ENCODE measurements around the gene CHPF.

CHPF gene

DNA sequence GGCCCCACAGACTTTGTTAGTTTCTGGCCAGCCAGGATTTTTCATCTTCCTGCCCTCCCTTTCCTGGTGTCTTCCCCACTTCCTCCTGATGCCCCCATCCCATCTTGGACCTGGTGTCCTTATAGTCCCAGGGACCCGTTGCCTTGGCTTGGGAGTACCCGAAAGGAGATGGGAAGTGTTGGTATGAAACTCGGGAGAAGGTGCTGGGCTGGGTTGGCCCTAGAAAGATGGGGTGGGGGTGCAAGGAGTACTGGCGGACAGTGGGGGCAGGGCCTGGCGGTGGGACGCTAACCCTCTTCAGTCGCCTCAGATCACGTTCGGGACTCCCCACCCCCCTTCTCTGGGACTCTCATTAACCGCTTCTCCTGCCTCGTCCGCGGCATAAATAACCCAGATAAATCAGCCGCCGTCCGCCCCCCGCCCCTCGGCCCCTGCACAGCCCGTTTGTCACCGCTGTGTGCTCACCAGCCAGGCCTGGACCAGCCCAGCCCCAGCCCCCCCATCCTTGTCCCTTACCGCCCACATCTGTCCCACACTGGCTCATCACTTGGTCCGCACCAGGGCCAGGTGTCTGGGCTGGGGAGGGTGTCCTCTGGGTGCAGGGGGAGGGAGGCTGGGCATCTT is 33.0 kb downstream of the CHPF start:
- DNase-seq, result no peak

DNA sequence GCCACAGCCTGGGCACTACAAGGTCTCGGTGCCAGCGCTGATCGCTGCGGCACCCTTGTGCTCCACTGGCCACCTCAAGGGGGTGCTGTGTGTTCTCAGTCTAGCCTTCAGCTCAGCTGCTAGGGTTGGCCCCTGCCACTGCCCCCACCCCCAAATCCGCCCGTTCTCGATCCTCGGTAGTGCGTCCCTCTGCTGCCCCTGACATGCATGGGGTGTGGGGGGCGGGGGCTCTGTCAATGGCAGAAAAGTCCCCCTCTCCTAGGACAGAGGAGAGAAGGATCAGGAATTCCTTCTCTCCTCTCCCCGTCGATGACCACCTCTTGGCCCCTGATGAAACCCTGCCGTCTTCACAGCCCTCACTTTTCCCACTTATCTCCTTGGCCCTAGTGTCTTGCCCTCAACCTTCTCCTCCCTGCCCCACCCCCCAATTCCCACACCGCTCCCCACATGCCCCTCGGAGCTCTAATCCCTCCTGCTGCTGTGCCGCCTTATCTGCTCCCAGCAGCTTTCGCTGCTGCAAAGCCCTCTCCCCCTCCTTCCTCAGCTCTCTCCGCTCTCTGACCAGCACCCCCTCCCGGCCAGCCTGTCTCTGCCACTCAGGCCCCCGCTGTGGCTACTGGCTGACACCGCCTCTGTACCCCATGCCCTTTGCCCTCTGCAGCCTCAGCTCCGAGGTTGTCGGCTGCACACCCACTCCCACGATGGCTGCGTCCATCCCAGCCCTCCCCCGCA is 33.7 kb downstream of the CHPF start:
- peak in 2 of 4 experiments; percentile 15 to 53 for DNase-seq

DNA sequence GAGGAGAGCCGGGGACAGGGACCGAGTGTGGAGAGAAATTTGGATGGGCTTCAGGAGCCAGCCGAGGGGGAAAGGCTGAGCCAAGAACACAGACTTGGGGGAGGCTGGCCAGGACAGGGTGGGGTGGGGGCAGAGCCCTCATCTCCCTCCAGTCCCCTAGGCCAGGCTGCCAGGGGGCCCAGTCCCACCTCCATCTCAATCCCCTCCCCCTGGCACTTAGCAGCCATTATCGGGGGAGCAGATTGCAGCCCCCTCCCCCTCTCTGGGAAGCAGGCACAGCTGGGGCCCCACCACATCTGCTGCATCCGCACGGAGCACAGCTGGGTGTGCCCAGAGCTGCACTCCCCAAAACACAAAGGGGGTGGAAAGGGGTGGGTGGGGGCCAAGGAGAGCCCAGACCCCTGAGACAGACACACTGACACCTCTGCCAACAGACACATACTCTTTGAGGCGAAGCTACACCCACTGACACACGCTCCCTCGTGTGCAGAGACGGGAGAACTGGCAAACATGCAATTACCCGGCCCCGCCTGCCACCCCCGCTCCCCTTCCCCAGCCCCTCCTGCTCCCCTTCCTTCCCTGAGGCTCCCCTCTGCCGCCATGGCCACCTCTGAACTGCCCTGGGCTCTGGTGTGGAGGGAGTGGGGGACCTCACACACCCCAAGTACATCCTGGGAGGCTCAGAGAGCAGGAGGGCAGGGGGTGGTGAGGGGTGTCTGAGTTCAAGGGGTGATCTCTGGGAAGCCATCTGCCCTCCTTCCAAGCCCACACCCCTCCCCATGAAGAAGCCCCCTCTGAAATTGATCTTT is 34.4 kb downstream of the CHPF start:
- DNase-seq, result no peak

DNA sequence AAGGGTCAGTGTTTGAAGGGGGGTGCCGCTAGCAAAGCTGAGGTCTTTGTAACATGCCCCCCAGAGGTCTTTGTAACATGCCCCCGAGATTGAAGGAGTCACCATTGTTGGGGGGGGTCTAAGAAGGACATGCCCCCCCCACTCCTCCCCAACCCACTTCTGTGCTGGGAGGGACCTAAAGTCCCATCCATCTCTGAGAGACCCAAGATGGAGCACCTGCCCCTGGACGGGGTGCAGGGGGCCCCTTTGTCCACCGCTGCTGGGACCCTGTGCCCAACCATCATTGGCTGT is 35.2 kb downstream of the CHPF start:
- no peak for DNase-seq

DNA sequence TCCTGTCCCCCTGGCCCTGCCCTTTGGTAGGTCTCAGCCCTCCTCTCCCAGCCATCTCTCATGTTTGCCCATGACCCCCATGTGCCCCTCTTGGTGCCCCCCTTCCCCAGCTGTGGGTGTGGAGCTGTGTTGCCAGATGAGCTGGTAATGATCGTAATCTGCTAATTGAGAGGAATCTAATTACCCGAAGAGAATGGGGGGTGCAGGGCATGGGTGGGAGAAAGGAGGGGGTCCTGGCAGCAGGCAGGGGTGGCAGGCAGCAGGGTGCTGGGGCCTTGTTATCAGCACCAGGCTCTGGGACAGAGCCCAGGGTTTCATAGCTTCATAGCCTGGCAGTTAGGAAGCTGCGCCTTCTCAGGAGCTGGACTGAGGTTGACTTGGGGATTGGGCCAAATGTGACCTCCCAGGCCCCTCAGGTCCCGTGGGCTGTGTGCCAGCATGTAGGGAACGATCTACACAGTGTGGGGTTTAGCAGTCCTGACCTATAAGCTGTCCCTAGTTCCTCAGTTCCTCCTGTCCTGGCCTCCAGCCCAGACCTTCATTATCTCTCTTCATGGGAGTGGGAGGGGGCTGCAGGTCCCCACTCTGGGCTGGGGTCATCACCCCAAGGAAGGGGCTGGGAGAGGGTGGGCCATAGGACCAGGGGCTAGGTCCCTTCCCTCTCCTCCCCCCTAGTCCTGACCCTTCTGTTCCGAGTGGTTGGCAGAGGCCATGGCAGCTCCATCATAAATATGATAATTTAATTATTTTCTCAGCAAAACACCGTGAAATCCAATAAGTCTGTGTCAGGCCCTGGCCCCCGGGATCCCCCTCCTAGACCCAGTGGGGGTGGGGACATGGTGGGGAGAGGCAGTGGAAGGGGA is 35.8 kb downstream of the CHPF start:
- no peak for DNase-seq

DNA sequence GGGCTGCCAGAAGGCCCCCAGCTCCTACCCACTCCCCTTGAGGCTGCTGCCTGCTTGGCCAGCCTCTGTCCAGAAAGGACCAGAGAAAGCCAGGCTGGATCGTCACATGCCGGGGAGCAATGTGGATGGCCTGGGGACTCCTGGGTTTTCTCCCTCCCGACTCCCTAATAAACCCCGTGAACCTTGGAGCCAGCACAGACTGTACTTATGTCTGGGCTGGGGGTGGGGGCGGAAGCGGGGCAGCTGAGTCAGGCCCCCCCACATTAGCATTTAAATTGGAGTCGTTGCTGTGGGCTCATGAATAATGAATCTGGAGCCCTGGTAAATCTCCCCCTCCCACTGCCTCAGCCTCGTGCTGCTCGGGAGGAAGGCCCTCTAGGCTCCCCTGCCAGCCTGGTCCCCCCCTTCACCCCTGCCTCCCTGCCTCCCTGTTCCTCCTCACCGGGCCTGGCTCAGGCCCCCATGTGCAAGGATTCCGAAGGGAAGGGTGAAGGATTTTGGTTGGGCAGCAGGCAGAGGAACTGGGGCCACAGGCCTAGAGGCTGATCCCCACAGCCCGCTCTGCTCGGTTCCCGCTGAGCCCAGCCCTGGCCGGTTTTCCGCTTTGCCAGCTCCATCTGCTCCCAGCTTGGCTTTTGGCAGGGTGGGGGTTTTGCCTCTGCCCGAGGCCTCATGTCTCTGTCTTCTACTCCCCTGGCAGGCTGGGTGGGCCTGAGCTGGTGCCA is 36.6 kb downstream of the CHPF start:
- no peak for DNase-seq

DNA sequence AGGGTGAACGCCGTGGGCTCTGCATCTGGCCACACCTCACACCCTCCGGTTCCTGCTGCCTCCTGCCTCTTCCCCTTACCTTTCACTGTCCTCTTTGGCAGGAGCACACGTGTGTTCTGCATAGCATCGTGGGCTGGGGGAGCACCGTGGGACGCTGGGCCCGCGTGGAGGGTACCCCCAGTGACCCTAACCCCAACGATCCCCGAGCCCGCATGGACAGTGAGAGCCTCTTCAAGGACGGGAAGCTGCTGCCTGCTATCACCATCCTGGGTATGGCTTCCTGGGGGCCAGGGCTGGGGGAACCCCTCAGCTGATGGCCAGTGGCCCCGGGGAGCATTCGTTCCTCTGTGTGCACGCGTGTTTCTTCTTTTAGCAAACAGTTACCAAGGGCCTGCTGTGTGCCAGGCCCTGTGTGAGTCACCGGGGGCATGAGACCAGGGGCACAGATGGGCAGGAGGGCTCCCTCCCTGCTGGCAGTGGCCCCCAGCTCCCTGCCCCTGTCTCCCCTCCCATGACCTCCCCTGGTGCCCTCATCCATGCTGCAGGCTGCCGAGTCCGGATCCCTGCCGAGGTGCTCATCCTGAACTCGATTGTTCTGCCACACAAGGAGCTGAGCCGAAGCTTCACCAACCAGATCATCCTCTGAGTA is 37.3 kb downstream of the CHPF start:
- DNase-seq, result no peak

DNA sequence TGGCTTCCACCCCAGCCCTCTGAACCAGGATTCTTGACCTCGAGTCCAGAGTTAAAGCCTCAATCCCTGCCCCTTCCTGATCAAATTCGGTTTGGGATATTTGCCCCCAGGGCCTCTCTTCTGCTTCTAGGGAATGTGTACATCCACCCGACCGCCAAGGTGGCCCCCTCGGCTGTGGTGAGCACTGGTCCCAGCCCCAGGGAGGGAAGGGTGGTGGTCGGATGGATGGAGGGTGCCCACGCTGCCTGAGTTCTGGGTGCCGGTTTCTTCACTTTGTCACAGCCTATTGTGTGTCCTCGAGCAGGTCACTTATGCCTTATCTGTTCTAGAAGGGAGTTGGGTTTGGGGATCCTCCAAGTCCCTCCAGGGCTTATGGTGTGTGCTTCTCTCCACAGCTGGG is 38.0 kb downstream of the CHPF start:
- no peak for DNase-seq

DNA sequence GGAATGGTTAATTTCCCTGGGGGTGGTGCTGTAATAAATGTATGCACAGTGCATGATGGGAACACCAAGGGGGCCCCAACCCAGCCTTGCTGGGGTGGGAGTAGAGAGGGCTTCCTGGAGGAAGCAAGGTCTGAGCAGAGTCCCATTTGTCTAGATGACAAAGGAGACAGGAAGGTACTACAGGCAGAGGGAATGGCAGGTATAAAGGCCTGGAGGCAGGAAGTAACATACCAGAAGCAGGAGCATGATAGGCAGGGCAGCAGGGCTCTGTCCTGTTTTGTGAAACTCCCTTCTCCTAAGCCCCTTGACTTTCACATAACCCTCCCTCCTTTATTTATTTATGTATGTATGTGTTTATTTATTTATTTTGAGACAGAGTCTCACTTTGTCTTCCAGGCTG is 41.0 kb downstream of the CHPF start:
- DNase-seq, result no peak

DNA sequence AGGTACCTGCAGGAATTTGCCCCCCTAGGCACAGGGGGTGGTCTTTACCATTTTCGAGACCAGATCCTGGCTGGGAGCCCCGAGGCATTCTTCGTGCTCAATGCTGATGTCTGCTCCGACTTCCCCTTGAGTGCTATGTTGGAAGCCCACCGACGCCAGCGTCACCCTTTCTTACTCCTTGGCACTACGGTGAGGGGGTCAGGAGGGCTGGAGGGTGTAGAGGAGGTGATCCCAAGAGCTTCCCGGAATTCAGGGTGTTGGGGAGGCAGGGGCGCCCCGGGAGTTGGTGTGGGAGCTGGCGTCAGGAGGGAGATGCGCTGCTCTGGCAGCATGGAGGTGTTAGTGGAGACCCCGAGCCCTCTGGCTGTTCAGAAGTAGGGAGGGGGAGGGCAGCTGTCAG is 41.8 kb downstream of the CHPF start:
- DNase-seq, result no peak

DNA sequence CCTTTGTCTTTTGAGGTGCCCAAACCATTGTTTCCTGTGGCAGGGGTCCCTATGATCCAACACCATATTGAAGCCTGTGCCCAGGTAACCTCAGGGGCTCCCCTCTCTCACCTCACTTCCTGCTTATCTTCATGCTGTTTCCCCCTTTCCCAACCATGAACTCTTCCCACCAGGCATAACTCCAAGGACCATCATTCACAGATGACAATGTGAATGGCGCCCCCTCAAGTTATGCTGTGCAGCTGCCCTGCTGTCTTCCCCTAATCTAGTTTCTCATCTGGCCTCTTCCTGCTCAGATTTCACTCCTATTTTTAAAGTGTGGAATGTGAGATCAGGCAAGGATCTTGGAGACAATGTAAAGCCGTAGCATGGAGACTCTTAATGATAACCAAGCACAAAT is 43.5 kb downstream of the CHPF start:
- no peak for DNase-seq

DNA sequence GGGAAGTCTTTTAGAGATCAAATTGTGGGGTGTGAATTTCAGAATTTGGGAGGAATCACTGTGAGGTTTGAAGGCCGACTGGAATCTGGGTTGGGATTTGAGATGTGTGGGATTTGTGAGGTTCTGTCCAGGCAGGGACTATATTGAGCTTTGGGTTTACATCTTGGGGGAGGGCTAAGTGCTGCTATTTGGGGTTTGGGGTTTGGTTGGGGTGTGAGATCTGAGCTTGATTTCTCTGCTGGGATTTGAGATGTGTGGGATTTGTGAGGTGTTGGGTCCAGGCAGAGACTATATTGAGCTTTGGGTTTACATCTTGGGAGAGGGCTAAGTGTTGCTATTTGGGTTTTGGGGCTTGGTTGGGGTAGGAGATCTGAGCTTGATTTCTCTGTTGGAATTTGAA is 44.1 kb downstream of the CHPF start:
- no peak for DNase-seq

DNA sequence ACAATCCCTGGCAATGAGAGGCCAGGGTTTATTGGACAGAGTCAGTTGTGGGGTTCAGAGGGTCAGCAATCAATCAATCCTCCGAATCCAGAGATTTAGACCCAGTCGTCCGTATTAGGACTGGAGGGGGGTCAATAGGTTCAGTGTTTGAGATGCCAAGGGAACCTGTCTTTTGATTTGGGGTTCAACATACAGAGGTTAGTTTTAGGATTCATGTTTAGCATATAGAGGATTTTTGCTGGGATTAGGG is 44.6 kb downstream of the CHPF start:
- no peak for DNase-seq

DNA sequence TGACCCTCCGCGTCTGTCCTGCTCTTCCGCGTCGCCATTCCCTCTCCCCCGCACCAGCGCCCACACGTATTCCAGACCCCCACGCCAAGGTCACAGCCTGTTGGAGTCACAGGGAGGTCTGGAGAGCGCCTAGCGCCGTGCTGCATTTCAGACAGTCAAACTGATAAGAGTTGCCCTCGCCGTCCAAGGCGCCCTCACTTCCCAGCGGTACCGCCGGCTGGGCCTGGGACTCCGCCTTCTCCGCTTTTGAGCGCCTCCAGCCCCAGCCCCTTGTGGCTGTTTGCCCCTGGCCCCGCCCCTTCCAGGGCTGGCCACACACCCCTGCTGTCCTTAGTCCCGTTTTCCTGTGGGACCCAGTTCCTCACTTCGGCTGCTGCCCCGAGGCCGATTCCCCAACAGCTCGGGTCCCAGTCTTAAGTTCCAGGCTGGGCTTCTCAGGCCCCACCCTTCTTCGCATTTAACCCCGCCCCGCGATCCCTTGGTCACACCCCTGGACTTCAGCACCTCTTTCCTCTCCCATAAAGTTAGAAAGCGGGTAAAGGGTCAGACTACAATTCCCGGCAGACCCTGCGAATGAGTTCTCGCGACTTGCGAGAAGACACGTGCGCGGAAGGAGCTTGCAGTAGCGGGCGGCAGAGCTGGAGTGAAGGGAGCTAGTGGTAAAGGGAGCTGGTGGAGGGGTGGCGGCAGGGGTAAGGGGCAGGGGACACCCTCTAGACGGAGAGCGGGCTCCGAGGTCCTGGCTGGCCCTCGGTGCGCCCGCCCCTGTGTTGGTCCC is 45.1 kb downstream of the CHPF start, which contains the start of gene GMPPA:
GMPPA (plus strand) TSS at position 612 of the 778 bp plus-strand sequence. CDS start 1,085 bp downstream, outside the sequence.
- peak; percentile 54 to 85 (median 75) for DNase-seq

DNA sequence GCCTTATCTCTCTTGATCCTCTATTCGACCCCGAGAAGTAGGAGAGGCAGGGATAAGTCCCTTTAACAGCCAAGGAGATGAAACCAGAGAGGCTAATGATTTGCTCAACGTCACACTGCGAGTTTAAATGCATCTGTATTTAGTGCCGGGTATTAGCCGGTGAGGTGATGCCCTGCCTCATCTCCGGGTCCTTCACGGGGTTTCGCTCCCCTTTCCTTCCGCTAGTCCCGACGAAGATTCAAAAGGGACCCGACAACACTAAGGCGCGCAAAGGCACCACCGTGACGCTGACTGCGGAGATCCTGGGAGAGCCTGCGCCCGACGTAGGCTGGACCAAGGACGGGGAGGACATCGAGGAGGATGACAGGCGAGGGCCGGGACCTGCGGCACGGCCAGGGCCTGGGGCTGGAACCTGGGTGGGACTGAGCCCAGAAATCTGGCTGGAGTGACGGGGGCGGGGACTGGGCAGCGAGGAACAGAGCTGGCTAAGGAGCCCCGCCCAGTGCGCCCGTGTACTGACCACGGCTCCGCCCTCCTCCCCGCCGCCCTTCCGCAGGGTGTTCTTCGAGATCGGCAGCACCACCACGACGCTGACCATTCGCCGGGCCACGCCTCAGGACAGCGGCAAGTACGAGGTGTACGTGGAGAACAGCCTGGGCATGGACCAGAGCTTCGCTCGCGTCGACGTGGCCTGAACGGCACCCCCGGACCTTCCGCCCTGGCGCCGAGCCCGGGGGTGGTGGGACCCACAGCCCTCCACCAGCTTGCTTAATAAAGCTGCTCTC is 45.9 kb downstream of the CHPF start:
- DNase-seq, result no peak

DNA sequence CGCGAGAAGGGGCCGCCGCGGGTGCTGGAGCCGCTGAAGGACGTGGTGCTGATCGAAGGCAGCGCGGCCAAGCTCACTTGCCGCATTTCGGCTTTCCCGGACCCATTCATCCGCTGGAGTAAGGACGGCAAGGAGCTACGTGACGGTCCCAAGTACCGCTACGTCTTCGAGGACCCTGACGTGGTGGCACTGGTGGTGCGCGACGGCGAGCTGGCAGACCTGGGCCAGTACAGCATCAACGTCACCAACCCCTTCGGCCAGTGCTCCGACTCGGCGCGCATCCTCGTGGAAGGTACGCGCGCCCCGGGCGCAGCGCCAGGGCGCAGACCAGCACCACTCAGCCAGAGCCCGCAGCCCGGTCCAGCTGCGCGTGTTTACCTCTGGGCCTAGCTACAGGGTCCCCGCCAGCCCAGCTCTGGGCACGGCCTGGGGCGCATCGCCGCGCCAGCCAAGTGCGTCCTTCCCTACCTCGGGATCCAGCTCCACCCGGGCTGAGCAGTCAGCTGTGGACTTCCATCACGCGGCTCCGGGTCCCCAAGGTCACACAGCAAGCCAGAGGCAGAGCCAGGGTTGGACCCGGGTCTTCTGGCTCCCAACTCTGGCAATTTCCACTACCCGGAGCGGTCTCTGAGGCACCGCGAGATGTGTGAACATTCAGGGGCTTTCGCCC is 46.6 kb downstream of the CHPF start:
- DNase-seq, result no peak

DNA sequence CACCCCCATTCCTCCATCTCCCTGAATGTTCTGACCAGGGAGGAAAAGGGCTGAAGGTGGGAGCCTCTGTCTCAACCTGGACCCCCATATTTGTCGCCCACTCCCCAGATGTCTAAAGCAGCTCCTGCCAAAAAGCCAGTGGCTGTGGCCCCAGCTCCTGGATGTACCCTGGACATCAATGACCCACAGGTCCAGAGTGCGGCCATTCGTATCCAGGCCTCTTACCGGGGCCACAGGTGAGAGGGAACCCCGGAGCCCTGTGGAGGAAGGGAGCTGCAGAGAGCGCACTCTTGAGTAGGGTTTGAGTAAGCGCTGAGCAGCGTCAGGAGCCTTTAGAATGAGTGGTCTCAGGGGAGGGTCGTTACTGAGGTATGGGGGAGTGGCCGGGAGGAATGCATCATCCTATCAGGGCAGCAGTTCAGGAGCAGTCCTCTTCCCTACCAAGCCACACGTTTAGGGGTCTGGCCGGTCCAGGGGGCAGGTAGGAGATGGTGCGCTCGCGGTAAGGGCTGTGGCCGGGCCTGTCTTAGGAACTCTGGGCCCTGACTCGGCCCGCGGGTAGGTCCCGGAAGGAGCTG is 47.3 kb downstream of the CHPF start:
- DNase-seq, result no peak

DNA sequence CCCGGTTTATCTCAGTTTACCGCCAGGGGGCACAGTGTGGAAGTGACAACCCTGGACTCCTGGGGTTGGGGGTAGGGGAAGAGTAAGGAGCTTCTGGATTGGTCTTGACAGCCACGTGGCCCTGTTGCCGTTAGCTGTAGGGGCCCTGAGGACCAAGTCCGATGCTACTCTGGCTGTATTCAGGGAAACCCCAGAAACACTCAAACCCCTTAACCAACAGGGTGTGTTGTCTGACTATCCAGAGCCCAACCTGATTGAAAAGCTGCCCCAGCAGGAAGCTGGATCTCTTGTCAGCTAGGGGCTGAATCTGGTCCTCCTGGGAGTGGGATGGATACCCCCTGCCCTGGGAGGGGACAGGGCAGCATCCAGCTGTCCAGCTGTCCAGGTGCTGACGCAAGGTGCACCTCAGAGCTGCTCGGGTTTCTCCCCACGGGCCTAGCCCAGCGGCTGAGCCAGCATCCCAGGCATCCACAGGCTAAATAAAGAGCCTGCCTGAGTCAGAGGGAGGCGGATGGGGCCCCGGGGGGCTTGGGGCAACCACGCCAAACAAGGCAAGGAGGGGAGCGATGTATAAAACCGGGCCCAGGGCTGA is 48.0 kb downstream of the CHPF start:
- DNase-seq, result peak in 2 of 4 experiments; percentile 11 to 24

DNA sequence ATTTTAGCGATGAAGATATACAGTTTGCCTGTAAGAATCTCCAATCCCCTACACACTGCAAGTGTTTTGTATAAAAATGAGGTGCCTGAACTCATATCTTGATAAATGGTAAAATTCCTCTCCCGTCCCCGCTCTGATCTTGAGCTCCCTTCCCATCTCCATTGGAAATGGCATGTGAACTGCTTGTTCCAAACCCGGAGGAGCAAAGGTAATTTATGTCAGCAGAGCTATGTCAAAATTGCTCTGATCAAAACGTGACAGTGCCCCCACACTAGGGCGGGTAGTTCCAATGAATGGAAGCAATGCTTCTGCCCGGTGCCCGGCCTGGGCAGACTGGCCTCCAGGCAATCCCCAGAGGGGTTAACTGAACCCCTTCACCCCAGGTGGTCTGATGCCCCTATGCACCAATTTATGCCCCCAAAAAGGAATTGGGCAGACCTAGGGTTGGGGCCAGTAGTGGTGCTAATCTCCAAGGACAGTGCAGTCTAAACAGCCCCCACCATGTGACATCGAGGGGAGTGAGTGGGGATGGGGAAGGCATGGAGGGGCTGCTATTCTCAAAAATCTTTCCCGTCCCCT is 48.6 kb downstream of the CHPF start:
- no peak for DNase-seq
